ENCODE measurements around the gene CSHL1.
"Not testable (repeated sequence)": the region's sequence is repeated elsewhere in the genome, so short reads cannot be mapped to it uniquely, and the experiment has no call there.

The CSHL1 gene

GRCh38 chr17:63880706-63881105, 30.4 kb downstream of the CSHL1 start:
- no peak for DNase-seq (ENCODE audit: low read depth)
- H3K4me3 ChIP-seq (ENCODE audit: low read length): no peak overlapping the region
- TF ChIP-seq CTCF (conservative IDR thresholded peaks at IDR 0.05; ENCODE audit: low read length): no peak

- DNase-seq (ENCODE audit: low read depth); H3K4me3 ChIP-seq (ENCODE audit: low read length): not testable (repeated sequence)
Measured at GRCh38 chr17:63878413-63878812, 32.6 kb downstream of the CSHL1 start.

- H3K4me3 ChIP-seq (ENCODE audit: low read length); DNase-seq (ENCODE audit: low read depth): not testable (repeated sequence)
Measured at GRCh38 chr17:63874693-63875092, 36.4 kb downstream of the CSHL1 start.

- DNase-seq (ENCODE audit: low read depth): not testable (repeated sequence)
Measured at GRCh38 chr17:63874061-63874626, 36.9 kb downstream of the CSHL1 start.

GRCh38 chr17:63873577-63873976, 37.5 kb downstream of the CSHL1 start, which contains the start of gene CSH2:
TSS of gene CSH2 (minus strand) at chr17:63873677. CDS start at chr17:63873614, 63 bp downstream.
- not testable (repeated sequence) for DNase-seq (ENCODE audit: low read depth); H3K4me3 ChIP-seq (ENCODE audit: low read length)

More at GRCh38 chr17:63874061-63874626, 36.9 kb downstream of the CSHL1 start:
- not testable (repeated sequence) for H3K4me3 ChIP-seq (ENCODE audit: low read length)

- DNase-seq (ENCODE audit: low read depth): not testable (repeated sequence)
Measured at GRCh38 chr17:63871646-63872365, 39.3 kb downstream of the CSHL1 start.

GRCh38 chr17:63870292-63870665, 40.8 kb downstream of the CSHL1 start:
- DNase-seq (ENCODE audit: low read depth): peak; percentile 65
- H3K4me3 ChIP-seq (ENCODE audit: low read length): not testable (repeated sequence)

More at GRCh38 chr17:63871646-63872365, 39.3 kb downstream of the CSHL1 start:
- not testable (repeated sequence) for H3K4me3 ChIP-seq (ENCODE audit: low read length)

GRCh38 chr17:63869491-63870291, 41.4 kb downstream of the CSHL1 start:
- not testable (repeated sequence) for H3K4me3 ChIP-seq (ENCODE audit: low read length)
- peak; percentile 29 for TF ChIP-seq CTCF (conservative IDR thresholded peaks at IDR 0.05; ENCODE audit: low read length)
- peak; percentile 69 for DNase-seq (ENCODE audit: low read depth)

- TF ChIP-seq CTCF (conservative IDR thresholded peaks at IDR 0.05; ENCODE audit: low read length): peak; percentile 24; the same call in 1 of the 2 replicates
Measured at GRCh38 chr17:63866625-63867024, 44.4 kb downstream of the CSHL1 start.

More at GRCh38 chr17:63866625-63867024, 44.4 kb downstream of the CSHL1 start:
- not testable (repeated sequence) for H3K4me3 ChIP-seq (ENCODE audit: low read length); DNase-seq (ENCODE audit: low read depth)
